ENCODE data around the gene FGF13. TPM values are rescaled to one million over a fixed set of nuclear protein-coding genes. Genes with fewer than 3 reads are reported as not detected.

FGF13 gene
- total and polyA plus RNA-seq, 7 donors, result 1.4 to 15.0 (median 9.6) TPM

DNA sequence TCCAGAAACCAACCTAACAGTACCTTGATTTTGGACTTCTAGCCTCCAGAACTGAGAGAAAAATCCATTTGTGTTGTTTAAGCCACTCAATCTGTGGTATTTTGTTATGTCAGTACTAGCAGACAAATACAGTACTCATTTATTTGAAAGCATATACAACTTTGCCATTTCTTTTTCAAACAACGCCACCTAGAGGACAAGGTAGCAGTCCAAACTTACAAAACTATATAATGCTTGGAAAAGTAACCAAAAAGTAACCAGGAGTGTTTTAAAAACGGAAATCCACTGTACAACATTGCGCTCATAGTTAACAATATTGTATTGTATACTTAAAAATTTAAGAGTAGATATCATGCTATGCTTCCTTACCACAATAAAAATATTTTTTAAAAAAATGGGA, 37.0 kb upstream of the FGF13 start:
- Histone ChIP-seq H3K27ac (no peak overlapping the region), H3K4me1 (no peaks in the 10 kb centered on the region), H3K27me3 (no peaks in the 10 kb centered on the region), H3K4me3 (no peak overlapping the region), H3K9me3 (no peaks in the 10 kb centered on the region), H3K36me3 (no peaks in the 10 kb centered on the region)
- intact Hi-C loops (cut with DNase I), result loop anchor here (5.0 kb wide), 1 partner anchor 451 kb away; no protein-coding TSS in a partner anchor
- TF ChIP-seq EP300 (IDR thresholded peaks at IDR 0.05), result no peak
- no peak for TF ChIP-seq POLR2AphosphoS5 (IDR thresholded peaks at IDR 0.05)
- TF ChIP-seq, protein P1, sequence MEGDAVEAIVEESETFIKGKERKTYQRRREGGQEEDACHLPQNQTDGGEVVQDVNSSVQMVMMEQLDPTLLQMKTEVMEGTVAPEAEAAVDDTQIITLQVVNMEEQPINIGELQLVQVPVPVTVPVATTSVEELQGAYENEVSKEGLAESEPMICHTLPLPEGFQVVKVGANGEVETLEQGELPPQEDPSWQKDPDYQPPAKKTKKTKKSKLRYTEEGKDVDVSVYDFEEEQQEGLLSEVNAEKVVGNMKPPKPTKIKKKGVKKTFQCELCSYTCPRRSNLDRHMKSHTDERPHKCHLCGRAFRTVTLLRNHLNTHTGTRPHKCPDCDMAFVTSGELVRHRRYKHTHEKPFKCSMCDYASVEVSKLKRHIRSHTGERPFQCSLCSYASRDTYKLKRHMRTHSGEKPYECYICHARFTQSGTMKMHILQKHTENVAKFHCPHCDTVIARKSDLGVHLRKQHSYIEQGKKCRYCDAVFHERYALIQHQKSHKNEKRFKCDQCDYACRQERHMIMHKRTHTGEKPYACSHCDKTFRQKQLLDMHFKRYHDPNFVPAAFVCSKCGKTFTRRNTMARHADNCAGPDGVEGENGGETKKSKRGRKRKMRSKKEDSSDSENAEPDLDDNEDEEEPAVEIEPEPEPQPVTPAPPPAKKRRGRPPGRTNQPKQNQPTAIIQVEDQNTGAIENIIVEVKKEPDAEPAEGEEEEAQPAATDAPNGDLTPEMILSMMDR (IDR thresholded peaks at IDR 0.05), result peak in 1 of 4 experiments; percentile 36
- no peak for TF ChIP-seq POLR2A (IDR thresholded peaks at IDR 0.05)
- no peak for DNase-seq
- WGBS, 2 donors, result 25 to 39% methylated on average over 3 of the region's 3 CpGs

DNA sequence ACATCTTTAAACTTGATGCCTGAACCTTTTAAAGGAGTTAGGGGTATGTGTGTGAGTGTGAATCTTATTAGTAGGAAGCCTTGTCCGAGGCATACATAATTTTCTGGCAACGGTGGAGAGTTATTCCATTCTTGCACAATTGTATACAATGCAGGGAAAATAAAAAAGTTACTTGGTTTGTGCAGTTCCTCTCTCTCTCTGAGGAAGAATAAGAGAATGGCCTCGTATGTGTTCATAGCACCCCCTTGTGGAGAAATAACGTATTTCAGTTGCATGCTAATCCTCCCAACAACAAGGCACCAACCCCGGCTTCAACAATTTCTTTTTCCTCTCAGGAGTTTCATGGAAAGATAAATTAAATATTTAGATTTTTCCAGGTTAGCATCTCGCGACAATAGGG, 33.7 kb upstream of the FGF13 start:
- Histone ChIP-seq H3K36me3 (no peaks in the 10 kb centered on the region), H3K27ac (no peak overlapping the region), H3K27me3 (no peaks in the 10 kb centered on the region), H3K4me3 (no peak overlapping the region), H3K4me1 (no peaks in the 10 kb centered on the region), H3K9me3 (no peaks in the 10 kb centered on the region)
- no peak for TF ChIP-seq POLR2AphosphoS5 (IDR thresholded peaks at IDR 0.05)
- TF ChIP-seq, protein P1 (IDR thresholded peaks at IDR 0.05), result peak; percentile 15 to 60 (median 28)
- 2 to 3% methylated on average over 7 of the region's 7 CpGs for WGBS, 2 donors
- intact Hi-C loops (cut with DNase I), result loop anchor here (1.0 to 5.0 kb wide), 3 partner anchors 448 to 617 kb away; no protein-coding TSS in a partner anchor
- DNase-seq, result no peak

DNA sequence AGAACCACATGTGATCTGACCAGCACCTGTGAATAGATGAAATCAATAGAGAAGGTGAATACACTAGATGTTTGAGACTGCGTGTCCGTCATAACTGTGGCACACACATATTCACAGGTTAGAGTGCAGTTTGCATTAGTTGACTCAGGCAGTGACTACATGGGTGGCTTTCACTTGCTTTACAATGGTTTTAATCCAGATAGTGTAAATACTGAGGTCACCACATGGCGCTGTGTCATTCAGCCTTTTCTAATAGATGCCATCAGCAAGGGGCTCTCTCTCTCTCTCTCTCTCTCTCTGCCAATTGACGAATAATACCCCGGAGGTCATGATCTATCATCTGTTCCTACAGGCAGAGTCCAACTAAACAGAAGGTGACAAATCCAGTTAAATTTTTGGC, 30.7 kb upstream of the FGF13 start:
- WGBS, 2 donors, result 83 to 93% methylated on average over 5 of the region's 5 CpGs
- intact Hi-C loops (cut with DNase I), result no loop called here
- Histone ChIP-seq H3K27ac (no peak overlapping the region), H3K36me3 (no peaks in the 10 kb centered on the region), H3K9me3 (no peaks in the 10 kb centered on the region), H3K4me1 (no peaks in the 10 kb centered on the region), H3K27me3 (no peaks in the 10 kb centered on the region), H3K4me3 (no peak overlapping the region)
- no peak for DNase-seq
- no peak for TF ChIP-seq POLR2A (IDR thresholded peaks at IDR 0.05)
- no peak for TF ChIP-seq POLR2AphosphoS5 (IDR thresholded peaks at IDR 0.05)
- no peak for TF ChIP-seq EP300 (IDR thresholded peaks at IDR 0.05)
- TF ChIP-seq, protein P1 (IDR thresholded peaks at IDR 0.05), result no peak

DNA sequence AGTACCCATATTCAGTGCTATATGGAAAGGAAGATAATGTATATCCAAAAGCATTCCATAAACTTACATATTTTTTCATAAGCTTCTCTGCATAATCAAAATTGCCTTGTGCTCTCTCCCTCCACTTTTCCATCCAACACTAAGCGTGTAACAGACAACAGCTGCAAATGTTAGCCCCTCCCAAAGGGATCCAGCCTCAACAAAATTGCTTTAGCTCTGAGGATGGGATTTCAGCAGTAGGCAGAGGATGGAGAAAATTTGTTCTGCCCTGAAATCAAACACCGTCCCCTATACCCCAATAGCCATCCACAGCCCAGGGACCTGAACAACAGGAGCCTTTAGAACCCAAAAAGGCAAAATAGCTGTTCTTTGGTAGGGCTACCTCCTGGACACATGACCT, 28.8 kb upstream of the FGF13 start:
- TF ChIP-seq EP300 (IDR thresholded peaks at IDR 0.05) (no peak), POLR2AphosphoS5 (IDR thresholded peaks at IDR 0.05) (no peak), POLR2A (IDR thresholded peaks at IDR 0.05) (no peak)
- TF ChIP-seq, protein P1 (IDR thresholded peaks at IDR 0.05), result no peak
- WGBS, 2 donors, result 83% methylated on average over 2 of the region's 2 CpGs
- no peaks in the 10 kb centered on the region for H3K4me1 ChIP-seq
- no peak overlapping the region for H3K4me3 ChIP-seq
- DNase-seq, result no peak
- intact Hi-C loops (cut with DNase I), result no loop called here
- H3K27ac ChIP-seq, result no peak overlapping the region
- H3K36me3 ChIP-seq, result no peaks in the 10 kb centered on the region
- H3K9me3 ChIP-seq, result no peaks in the 10 kb centered on the region
- H3K27me3 ChIP-seq, result no peaks in the 10 kb centered on the region

DNA sequence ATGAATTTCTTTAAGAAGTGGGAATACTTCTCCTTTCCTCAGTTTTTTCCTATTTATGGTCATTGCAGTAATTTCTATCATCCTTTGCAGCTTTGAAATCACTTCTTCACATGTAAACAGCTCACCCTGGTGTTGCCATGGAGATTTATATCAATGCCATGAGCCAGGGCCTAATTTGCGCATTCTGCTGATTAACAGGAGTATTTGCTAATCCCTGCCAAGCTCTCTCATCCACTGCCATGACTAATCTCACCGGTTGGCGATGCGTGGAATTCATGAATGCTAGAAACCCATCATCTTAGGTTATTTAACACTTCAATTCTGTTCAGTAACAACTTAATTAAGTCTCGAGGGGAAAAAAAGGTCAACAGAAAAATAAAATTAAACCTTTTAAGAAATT, 11.8 kb upstream of the FGF13 start:
- Histone ChIP-seq H3K36me3 (no peaks in the 10 kb centered on the region), H3K4me3 (no peak overlapping the region), H3K4me1 (no peaks in the 10 kb centered on the region), H3K27ac (no peak overlapping the region), H3K9me3 (no peaks in the 10 kb centered on the region), H3K27me3 (no peaks in the 10 kb centered on the region)
- WGBS, 2 donors, result 88 to 94% methylated on average over 5 of the region's 5 CpGs
- TF ChIP-seq POLR2A (IDR thresholded peaks at IDR 0.05), result no peak
- no peak for TF ChIP-seq POLR2AphosphoS5 (IDR thresholded peaks at IDR 0.05)
- TF ChIP-seq, protein P1 (IDR thresholded peaks at IDR 0.05), result no peak
- no peak for TF ChIP-seq EP300 (IDR thresholded peaks at IDR 0.05)
- intact Hi-C loops (cut with DNase I), result no loop called here
- DNase-seq, result no peak

Measured in sigmoid colon (tissue), 7 donors.